ENCODE results near the gene CTNNA3.
"Not testable (repeated sequence)": the region's sequence is repeated elsewhere in the genome, so short reads cannot be mapped to it uniquely, and the experiment has no call there.

DNA sequence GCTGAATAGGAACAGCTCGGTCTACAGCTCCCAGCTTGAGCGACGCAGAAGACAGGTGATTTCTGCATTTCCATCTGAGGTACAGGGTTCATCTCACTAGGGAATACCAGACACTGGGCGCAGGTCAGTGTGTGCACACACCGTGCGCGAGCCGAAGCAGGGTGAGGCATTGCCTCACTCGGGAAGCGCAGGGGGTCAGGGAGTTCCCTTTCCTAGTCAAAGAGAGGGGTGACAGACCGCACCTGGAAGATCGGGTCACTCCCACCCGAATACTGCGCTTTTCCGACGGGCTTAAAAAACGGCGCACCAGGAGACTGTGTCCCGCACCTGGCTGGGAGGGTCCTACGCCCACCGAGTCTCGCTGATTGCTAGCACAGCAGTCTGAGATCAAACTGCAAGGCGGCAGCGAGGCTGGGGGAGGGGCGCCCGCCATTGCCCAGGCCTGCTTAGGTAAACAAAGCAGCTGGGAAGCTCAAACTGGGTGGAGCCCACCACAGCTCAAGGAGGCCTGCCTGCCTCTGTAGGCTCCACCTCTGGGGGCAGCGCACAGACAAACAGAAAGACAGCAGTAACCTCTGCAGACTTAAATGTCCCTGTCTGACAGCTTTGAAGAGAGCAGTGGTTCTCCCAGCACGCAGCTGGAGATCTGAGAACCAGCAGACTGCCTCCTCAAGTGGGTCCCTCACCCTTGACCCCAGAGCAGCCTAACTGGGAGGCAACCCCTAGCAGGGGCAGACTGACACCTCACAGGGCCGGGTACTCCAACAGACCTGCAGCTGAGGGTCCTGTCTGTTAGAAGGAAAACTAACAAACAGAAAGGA is 465.1 kb downstream of the CTNNA3 start:
- TF ChIP-seq, protein P1, sequence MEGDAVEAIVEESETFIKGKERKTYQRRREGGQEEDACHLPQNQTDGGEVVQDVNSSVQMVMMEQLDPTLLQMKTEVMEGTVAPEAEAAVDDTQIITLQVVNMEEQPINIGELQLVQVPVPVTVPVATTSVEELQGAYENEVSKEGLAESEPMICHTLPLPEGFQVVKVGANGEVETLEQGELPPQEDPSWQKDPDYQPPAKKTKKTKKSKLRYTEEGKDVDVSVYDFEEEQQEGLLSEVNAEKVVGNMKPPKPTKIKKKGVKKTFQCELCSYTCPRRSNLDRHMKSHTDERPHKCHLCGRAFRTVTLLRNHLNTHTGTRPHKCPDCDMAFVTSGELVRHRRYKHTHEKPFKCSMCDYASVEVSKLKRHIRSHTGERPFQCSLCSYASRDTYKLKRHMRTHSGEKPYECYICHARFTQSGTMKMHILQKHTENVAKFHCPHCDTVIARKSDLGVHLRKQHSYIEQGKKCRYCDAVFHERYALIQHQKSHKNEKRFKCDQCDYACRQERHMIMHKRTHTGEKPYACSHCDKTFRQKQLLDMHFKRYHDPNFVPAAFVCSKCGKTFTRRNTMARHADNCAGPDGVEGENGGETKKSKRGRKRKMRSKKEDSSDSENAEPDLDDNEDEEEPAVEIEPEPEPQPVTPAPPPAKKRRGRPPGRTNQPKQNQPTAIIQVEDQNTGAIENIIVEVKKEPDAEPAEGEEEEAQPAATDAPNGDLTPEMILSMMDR (tag by site-specific recombination; IDR thresholded peaks at IDR 0.05), result not testable (repeated sequence)
- not testable (repeated sequence) for TF ChIP-seq ZNF76 (tag by site-specific recombination; IDR thresholded peaks at IDR 0.05; ENCODE audit: borderline replicate concordance, low read depth); ZNF707 (tag by site-specific recombination; IDR thresholded peaks at IDR 0.05); ZNF391 (tag by site-specific recombination; IDR thresholded peaks at IDR 0.05; ENCODE audit: borderline replicate concordance, low read depth); ZNF423 (tag by site-specific recombination; IDR thresholded peaks at IDR 0.05); ZNF274 (IDR thresholded peaks at IDR 0.05; ENCODE audit: low read length); ZNF274 (tag by site-specific recombination; IDR thresholded peaks at IDR 0.05; ENCODE audit: borderline replicate concordance)
